Common myeloid progenitor, CD34-positive (primary cell): ENCODE data around the gene PROKR1.

Experiments used
- CTCF ChIA-PET: fragments of 350-600 bp; sonication (Branson Sonifier 250); formaldehyde crosslinking; loops from one replicate; lab custom pipeline; 2021; ENCODE audit warnings: antibody characterized with exemption; lab: Charles Lee
- POLR2A ChIA-PET: fragments of 350-600 bp; sonication (Branson Sonifier 250); formaldehyde crosslinking; loops from one replicate; lab custom pipeline; 2021; ENCODE audit warnings: antibody characterized with exemption; lab: Charles Lee
- DNase-seq, 3 donors: peaks; one replicate each; pipeline versions ENCODE4 v3.0.0 to v3.0.0-alpha.2; 2013
- H3K27ac ChIP-seq, 2 experiments: 1 replicate in 1 of 2; 2 replicates in 1 of 2; pipeline ENCODE4 v1.7.0; 2013; ENCODE audit warnings: inconsistent platforms in 2 of 2, low read length in 2 of 2, mild to moderate bottlenecking in 2 of 2, low read depth in 1 of 2, moderate library complexity in 1 of 2; ENCODE audit not compliant: severe bottlenecking in 2 of 2, insufficient read depth in 1 of 2, poor library complexity in 1 of 2
- H3K27me3 ChIP-seq, 5 experiments: replicated peaks in 2 of 5; 1 replicate in 3 of 5; 2 replicates in 2 of 5; pipeline versions ENCODE4 v1.6.1 to v1.7.0; 2013; ENCODE audit warnings: low read length in 4 of 5, mild to moderate bottlenecking in 2 of 5, moderate library complexity in 2 of 5, inconsistent platforms in 1 of 5; ENCODE audit not compliant: insufficient read depth in 5 of 5, control insufficient read depth in 4 of 5
- H3K36me3 ChIP-seq, 4 experiments: 1 replicate in 2 of 4; 2 replicates in 2 of 4; pipeline versions ENCODE4 v1.6.1 to v1.7.0; 2013; ENCODE audit warnings: low read length in 3 of 4, control low read depth in 1 of 4, mild to moderate bottlenecking in 1 of 4; ENCODE audit not compliant: control insufficient read depth in 4 of 4, insufficient read depth in 4 of 4
- H3K4me1 ChIP-seq, 4 experiments: 1 replicate in 3 of 4; 2 replicates in 1 of 4; pipeline versions ENCODE4 v1.6.1 to v1.7.1; 2013; ENCODE audit warnings: low read length in 3 of 4, mild to moderate bottlenecking in 3 of 4, control low read depth in 1 of 4, inconsistent platforms in 1 of 4, moderate library complexity in 1 of 4; ENCODE audit not compliant: control insufficient read depth in 4 of 4, insufficient read depth in 4 of 4; ENCODE audit errors: control extremely low read depth in 1 of 4
- H3K4me3 ChIP-seq, 7 experiments: 1 replicate in 4 of 7; 2 replicates in 3 of 7; pipeline versions ENCODE4 v1.5.1 to v1.7.0; 2013; ENCODE audit warnings: mild to moderate bottlenecking in 7 of 7, low read length in 6 of 7, moderate library complexity in 6 of 7, inconsistent platforms in 2 of 7, low read depth in 2 of 7, control low read depth in 1 of 7; ENCODE audit not compliant: insufficient read depth in 4 of 7, control insufficient read depth in 1 of 7; ENCODE audit errors: extremely low read depth in 1 of 7
- H3K9me3 ChIP-seq, 5 experiments: 1 replicate in 4 of 5; 2 replicates in 1 of 5; pipeline versions ENCODE4 v1.6.1 to v1.7.1; 2013; ENCODE audit warnings: low read length in 4 of 5, mild to moderate bottlenecking in 2 of 5, inconsistent platforms in 1 of 5, low read depth in 1 of 5, moderate library complexity in 1 of 5; ENCODE audit not compliant: control insufficient read depth in 4 of 5, insufficient read depth in 2 of 5; ENCODE audit errors: control extremely low read depth in 1 of 5
- WGBS: methylation state at CpG from one replicate; pipeline ENCODE4 v1.1.5; 2013; ENCODE audit not compliant: insufficient coverage; 5-methylcytosine and 5-hydroxymethylcytosine counted together

PROKR1 gene

GRCh38 chr2:68693951-68694350, 50.6 kb downstream of the PROKR1 start:
- DNase-seq = no peak
- H3K27ac ChIP-seq = no peak overlapping the region
- ChIA-PET POLR2A (no interaction called here), CTCF (interaction anchor here (1.1 to 2.4 kb wide), 2 partner anchors 15 to 230 kb away, joined by 3 to 10 read pairs; no protein-coding TSS in a partner anchor)
- H3K4me3 ChIP-seq = no peak overlapping the region
- peaks cover 0 to 7% (median 3%) of the 10 kb centered on the region in 5 experiments for H3K9me3 ChIP-seq
- no CpG with 5 or more reads among the region's 2 CpGs for WGBS
- H3K36me3 ChIP-seq = no peaks in the 10 kb centered on the region
- peaks cover 17 to 37% (median 21%) of the 10 kb centered on the region in 4 experiments for H3K4me1 ChIP-seq
- no peaks in the 10 kb centered on the region for H3K27me3 ChIP-seq

DNA sequence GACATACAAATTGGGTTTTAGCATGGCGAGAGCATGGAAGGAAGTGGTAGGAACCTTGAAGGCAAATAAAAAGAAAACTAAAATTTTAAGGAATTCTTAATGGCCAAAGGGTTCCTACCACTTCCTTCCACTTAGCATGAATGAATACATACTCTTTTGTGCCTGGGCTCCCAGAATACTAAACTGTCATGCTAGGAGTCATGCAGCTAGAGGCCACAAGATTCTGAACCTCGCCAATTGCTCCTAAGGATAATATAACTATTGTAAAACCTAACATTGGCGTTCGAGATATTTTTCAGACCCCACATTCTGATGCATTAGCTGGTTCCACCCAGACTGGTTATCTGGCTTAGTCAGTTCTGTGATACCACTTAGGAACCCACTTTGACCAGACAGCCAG, 52.6 kb downstream of the PROKR1 start:
- H3K4me1 ChIP-seq = peaks cover 0 to 17% (median 5%) of the 10 kb centered on the region in 4 experiments
- ChIA-PET POLR2A (no interaction called here), CTCF (interaction anchor here (1.0 to 1.2 kb wide), 2 partner anchors 13 to 27 kb away, joined by 3 to 4 read pairs; no protein-coding TSS in a partner anchor)
- 85% methylated on average over 4 of the region's 4 CpGs for WGBS
- no peak overlapping the region for H3K27ac ChIP-seq
- peaks cover 0 to 19% (median 3%) of the 10 kb centered on the region in 5 experiments for H3K9me3 ChIP-seq
- DNase-seq = no peak
- H3K4me3 ChIP-seq = no peak overlapping the region
- H3K36me3 ChIP-seq = no peaks in the 10 kb centered on the region
- H3K27me3 ChIP-seq = no peaks in the 10 kb centered on the region

DNA sequence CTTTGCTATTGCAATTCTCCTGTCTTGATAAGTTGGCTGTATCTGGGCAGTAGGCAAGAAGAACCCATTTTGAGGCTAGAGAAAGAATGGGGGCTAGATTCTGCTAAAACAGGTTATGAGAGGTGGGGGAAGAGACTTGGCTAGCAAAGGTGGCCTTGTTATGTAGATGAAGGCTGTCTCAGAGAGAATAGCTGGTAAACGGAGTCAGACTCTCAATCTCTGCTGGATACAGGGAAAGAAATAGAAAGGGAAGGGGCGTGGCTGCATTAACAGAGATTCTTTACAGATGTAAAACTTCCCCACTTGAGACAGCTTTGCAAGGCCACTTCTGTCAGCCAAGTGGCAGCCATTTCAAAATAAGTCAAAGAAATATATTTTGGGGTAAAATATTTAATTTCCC, 53.2 kb downstream of the PROKR1 start:
- ChIA-PET CTCF (interaction anchor here (1.0 to 1.6 kb wide), 3 partner anchors 13 to 159 kb away, joined by 3 to 6 read pairs (median 3); no protein-coding TSS in a partner anchor), POLR2A (no interaction called here)
- 86% methylated on average over 1 of the region's 2 CpGs for WGBS

DNA sequence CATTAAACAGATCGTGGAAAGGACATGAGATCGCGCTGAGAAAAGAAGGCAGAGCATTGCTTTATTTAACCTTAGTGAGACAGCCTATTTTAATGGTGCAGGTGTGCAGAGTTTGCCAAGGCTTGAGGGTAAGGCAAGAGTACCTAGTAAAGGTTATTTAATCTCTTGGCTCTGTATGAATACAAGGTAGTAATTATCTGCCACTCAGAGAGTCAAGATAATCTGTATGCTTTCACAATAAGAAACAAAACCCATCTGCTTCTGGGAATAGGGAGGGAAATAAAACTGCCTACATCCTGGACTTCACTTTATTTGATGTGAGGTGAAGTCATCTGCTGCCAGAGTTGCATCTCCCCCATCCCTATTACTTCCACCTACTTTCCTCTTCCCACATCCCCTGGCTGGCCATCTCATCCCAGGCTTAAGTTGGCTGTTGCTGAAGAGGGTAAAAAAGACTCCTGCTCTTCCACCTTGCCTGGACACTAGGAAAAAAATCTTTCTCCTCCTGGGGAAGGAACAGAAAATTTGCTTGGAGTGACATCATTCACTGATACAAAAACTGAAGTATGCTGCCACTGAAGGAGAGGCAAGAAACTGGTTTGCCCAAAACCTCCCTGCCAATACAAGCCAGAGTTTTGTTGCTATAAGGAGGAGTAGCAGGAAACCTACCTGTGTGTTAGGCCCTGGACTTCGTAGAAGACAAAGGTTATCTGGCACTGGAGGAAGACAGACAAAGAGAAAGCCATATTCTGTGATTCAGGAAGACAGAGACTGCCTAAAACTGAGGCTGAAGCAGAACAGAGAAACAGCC, 55.4 kb downstream of the PROKR1 start:
- 100% methylated on average over 1 of the region's 4 CpGs for WGBS
- Histone ChIP-seq H3K9me3 (peaks cover 0 to 19% (median 3%) of the 10 kb centered on the region in 5 experiments), H3K36me3 (no peaks in the 10 kb centered on the region), H3K27ac (no peak overlapping the region), H3K27me3 (no peaks in the 10 kb centered on the region), H3K4me3 (no peak overlapping the region), H3K4me1 (peaks cover 0 to 4% (median 0%) of the 10 kb centered on the region in 4 experiments)
- DNase-seq = no peak
- ChIA-PET POLR2A (no interaction called here), CTCF (interaction anchor here (1.6 kb wide), 1 partner anchor 10 kb away, joined by 6 read pairs; no protein-coding TSS in a partner anchor)

More for the DNA sequence above, 53.2 kb downstream of the PROKR1 start:
- no peak for DNase-seq
- Histone ChIP-seq H3K27me3 (no peaks in the 10 kb centered on the region), H3K9me3 (peaks cover 0 to 19% (median 3%) of the 10 kb centered on the region in 5 experiments), H3K4me1 (peaks cover 0 to 14% (median 4%) of the 10 kb centered on the region in 4 experiments), H3K27ac (no peak overlapping the region), H3K36me3 (no peaks in the 10 kb centered on the region), H3K4me3 (no peak overlapping the region)

- no CpG with 5 or more reads among the region's 2 CpGs for WGBS
- DNase-seq = peak in 2 of 3 donors; percentile 31 to 46
- ChIA-PET POLR2A (interaction anchor here (0.5 kb wide), 1 partner anchor 239 kb away, joined by 3 read pairs; no protein-coding TSS in a partner anchor), CTCF (interaction anchor here (0.6 to 1.6 kb wide), 3 partner anchors 9 to 196 kb away, joined by 3 to 6 read pairs (median 4); no protein-coding TSS in a partner anchor)
- Histone ChIP-seq H3K36me3 (no peaks in the 10 kb centered on the region), H3K4me3 (no peak overlapping the region), H3K27ac (no peak overlapping the region), H3K27me3 (no peaks in the 10 kb centered on the region), H3K4me1 (no peaks in the 10 kb centered on the region), H3K9me3 (peaks cover 0 to 19% (median 3%) of the 10 kb centered on the region in 5 experiments)
Observed at GRCh38 chr2:68700560-68700959, 57.2 kb downstream of the PROKR1 start.

- Histone ChIP-seq H3K27ac (no peak overlapping the region), H3K27me3 (no peaks in the 10 kb centered on the region), H3K9me3 (no peaks in the 10 kb centered on the region), H3K36me3 (no peaks in the 10 kb centered on the region), H3K4me3 (no peak overlapping the region), H3K4me1 (peaks cover 2 to 19% (median 14%) of the 10 kb centered on the region in 4 experiments)
- CTCF ChIA-PET = interaction anchor here (5.7 to 7.9 kb wide), 2 partner anchors 45 to 219 kb away, joined by 48 to 86 read pairs; no protein-coding TSS in a partner anchor
- WGBS = 100% methylated on average over 3 of the region's 3 CpGs
- POLR2A ChIA-PET = no interaction called here
- DNase-seq = no peak
Observed at GRCh38 chr2:68706637-68707036, 63.3 kb downstream of the PROKR1 start.
